WTC11 (cell line): ENCODE data around the gene AQP12A. TPM values are rescaled to one million over a fixed set of nuclear protein-coding genes. Genes with fewer than 3 reads are reported as not detected.

Experiments used
- ATAC-seq: fragments of 200-7000 bp; cut with Tn5 transposase; 2 replicates; pipeline ENCODE4 v1.10.0; 2021; ENCODE audit warnings: mild to moderate bottlenecking, moderate library complexity
- CTCF ChIA-PET: fragments of 300-600 bp; sonication (Branson Sonifier 250); formaldehyde crosslinking; loops from one replicate; lab custom pipeline; 2021; ENCODE audit warnings: antibody characterized with exemption; lab: Charles Lee
- POLR2A ChIA-PET: fragments of 350-600 bp; sonication (Branson Sonifier 250); formaldehyde crosslinking; loops from one replicate; lab custom pipeline; 2021; ENCODE audit warnings: antibody characterized with exemption; lab: Charles Lee
- DNase-seq: peaks from one replicate; pipeline ENCODE4 v3.0.0; 2021; ENCODE audit warnings: low spot score
- H3K27ac Mint-ChIP-seq: 2 replicates; pipeline ENCODE4 v1.8.0; 2021; ENCODE audit warnings: mixed read lengths
- H3K27me3 Mint-ChIP-seq: 2 replicates; pipeline ENCODE4 v1.8.0; 2021; ENCODE audit warnings: low read depth, mild to moderate bottlenecking, moderate library complexity, mixed read lengths
- H3K36me3 Mint-ChIP-seq: 2 replicates; pipeline ENCODE4 v1.8.0; 2021; ENCODE audit warnings: mixed read lengths
- H3K4me1 Mint-ChIP-seq: 2 replicates; pipeline ENCODE4 v1.8.0; 2022; ENCODE audit warnings: mixed read lengths
- H3K4me3 Mint-ChIP-seq: 2 replicates; pipeline ENCODE4 v1.8.0; 2021; ENCODE audit warnings: mild to moderate bottlenecking, moderate library complexity, mixed read lengths
- H3K9me3 Mint-ChIP-seq: 2 replicates; pipeline ENCODE4 v1.8.0; 2021; ENCODE audit warnings: mixed read lengths
- AFF4 ChIP-seq: sonication (generic); formaldehyde crosslinking; IDR thresholded peaks from 2 replicates; pipeline ENCODE4 v1.8.1; 2023; ENCODE audit warnings: mild to moderate bottlenecking, missing genetic modification reagents, borderline replicate concordance
- ATF1 ChIP-seq: sonication (generic); formaldehyde crosslinking; IDR thresholded peaks from 2 replicates; pipeline ENCODE4 v1.8.1; 2023; ENCODE audit warnings: mild to moderate bottlenecking, moderate library complexity, missing genetic modification reagents
- E2F5 ChIP-seq: sonication (generic); formaldehyde crosslinking; IDR thresholded peaks from 2 replicates; pipeline ENCODE4 v1.8.1; 2022; ENCODE audit warnings: mild to moderate bottlenecking, moderate library complexity, missing genetic modification reagents
- ELF4 ChIP-seq: sonication (generic); formaldehyde crosslinking; IDR thresholded peaks from 2 replicates; pipeline ENCODE4 v1.8.1; 2022; ENCODE audit warnings: low read depth, mild to moderate bottlenecking, moderate library complexity, missing genetic modification reagents
- ESRRA ChIP-seq: sonication (generic); formaldehyde crosslinking; IDR thresholded peaks from 2 replicates; pipeline ENCODE4 v1.8.1; 2022; ENCODE audit warnings: mild to moderate bottlenecking, missing genetic modification reagents, borderline replicate concordance
- FOXP1 ChIP-seq: sonication (generic); formaldehyde crosslinking; IDR thresholded peaks from 2 replicates; pipeline ENCODE4 v1.8.0; 2022; ENCODE audit warnings: missing genetic modification reagents, mild to moderate bottlenecking, moderate library complexity, borderline replicate concordance
- KAT7 ChIP-seq: sonication (generic); formaldehyde crosslinking; IDR thresholded peaks from 2 replicates; pipeline ENCODE4 v1.8.1; 2023; ENCODE audit warnings: missing genetic modification reagents, mild to moderate bottlenecking, borderline replicate concordance
- MYBL2 ChIP-seq: sonication (generic); formaldehyde crosslinking; IDR thresholded peaks from 2 replicates; pipeline ENCODE4 v1.8.1; 2023; ENCODE audit warnings: mild to moderate bottlenecking, moderate library complexity, missing genetic modification reagents
- NFE2L1 ChIP-seq: sonication (generic); formaldehyde crosslinking; IDR thresholded peaks from 2 replicates; pipeline ENCODE4 v1.8.1; 2023; ENCODE audit warnings: missing genetic modification reagents
- OVOL2 ChIP-seq: fragments of 250-450 bp; sonication (Bioruptor Pico); IDR thresholded peaks from 2 replicates; pipeline ENCODE4 v1.9.0; 2021; ENCODE audit warnings: mild to moderate bottlenecking, borderline replicate concordance
- RELA ChIP-seq: sonication (generic); formaldehyde crosslinking; IDR thresholded peaks from 2 replicates; pipeline ENCODE4 v1.8.1; 2022; ENCODE audit warnings: missing genetic modification reagents, mild to moderate bottlenecking, borderline replicate concordance
- RORB ChIP-seq: fragments of 250-450 bp; sonication (Bioruptor Pico); IDR thresholded peaks from 2 replicates; pipeline ENCODE4 v1.9.0; 2021; ENCODE audit warnings: mild to moderate bottlenecking
- SOX15 ChIP-seq: fragments of 250-450 bp; sonication (Bioruptor Pico); IDR thresholded peaks from 2 replicates; pipeline ENCODE4 v1.9.0; 2021; ENCODE audit warnings: mild to moderate bottlenecking
- SP1 ChIP-seq: sonication (generic); formaldehyde crosslinking; conservative IDR thresholded peaks from 2 replicates; pipeline ENCODE4 v1.8.1; 2022; ENCODE audit warnings: missing genetic modification reagents
- TEAD4 ChIP-seq: sonication (generic); formaldehyde crosslinking; IDR thresholded peaks from 2 replicates; pipeline ENCODE4 v1.8.0; 2022; ENCODE audit warnings: mild to moderate bottlenecking, missing genetic modification reagents
- USF2 ChIP-seq: sonication (generic); formaldehyde crosslinking; IDR thresholded peaks from 2 replicates; pipeline ENCODE4 v1.8.1; 2023; ENCODE audit warnings: mild to moderate bottlenecking, missing genetic modification reagents, moderate library complexity
- ZMAT4 ChIP-seq: fragments of 250-450 bp; sonication (Bioruptor Pico); IDR thresholded peaks from 2 replicates; pipeline ENCODE4 v1.9.0; 2021; ENCODE audit warnings: mild to moderate bottlenecking
- ZNF121 ChIP-seq: sonication (generic); formaldehyde crosslinking; IDR thresholded peaks from 2 replicates; pipeline ENCODE4 v1.8.0; 2023; ENCODE audit warnings: missing genetic modification reagents
- ZNF138 ChIP-seq: sonication (generic); formaldehyde crosslinking; conservative IDR thresholded peaks from 2 replicates; pipeline ENCODE4 v1.8.1; 2022; ENCODE audit warnings: mild to moderate bottlenecking, moderate library complexity, missing genetic modification reagents
- ZNF425 ChIP-seq: fragments of 250-450 bp; sonication (Bioruptor Pico); conservative IDR thresholded peaks from 2 replicates; pipeline ENCODE4 v1.9.0; 2021; ENCODE audit warnings: mild to moderate bottlenecking
- ZSCAN18 ChIP-seq: fragments of 250-450 bp; sonication (Bioruptor Pico); IDR thresholded peaks from 2 replicates; pipeline ENCODE4 v2.1.2; 2022; ENCODE audit warnings: mild to moderate bottlenecking, moderate library complexity
- total RNA-seq: library from RNA; stranded (reverse); gene quantifications from 3 replicates; pipeline ENCODE4 v1.2.3, GENCODE V29; 2021

AQP12A gene
- total RNA-seq, 1 experiment from 2014 or later = not detected

- DNase-seq = no peak
- H3K27ac Mint-ChIP-seq = no peak overlapping the region
- H3K4me1 Mint-ChIP-seq = no peaks in the 10 kb centered on the region
- peaks cover 3% of the 10 kb centered on the region for H3K27me3 Mint-ChIP-seq
- H3K36me3 Mint-ChIP-seq = no peaks in the 10 kb centered on the region
- TF ChIP-seq ZSCAN18 (CRISPR knock-in tag) (no peak), E2F5 (CRISPR knock-in tag) (no peak), ZNF425 (CRISPR knock-in tag) (no peak), SP1 (CRISPR knock-in tag) (no peak)
- ATAC-seq = no peak
- H3K9me3 Mint-ChIP-seq = no peaks in the 10 kb centered on the region
- H3K4me3 Mint-ChIP-seq = no peak overlapping the region
- CTCF ChIA-PET = no interaction called here
- POLR2A ChIA-PET = no interaction called here
Measured at GRCh38 chr2:240643093-240643810, 48.4 kb upstream of the AQP12A start.

- ChIA-PET POLR2A (no interaction called here), CTCF (no interaction called here)
- peaks cover 6% of the 10 kb centered on the region for H3K27me3 Mint-ChIP-seq
- no peak overlapping the region for H3K4me3 Mint-ChIP-seq
- H3K9me3 Mint-ChIP-seq = no peaks in the 10 kb centered on the region
- TF ChIP-seq ELF4 (no peak), SOX15 (no peak), ZMAT4 (CRISPR knock-in tag) (no peak), KAT7 (CRISPR knock-in tag) (no peak), ZNF138 (CRISPR knock-in tag) (no peak), TEAD4 (CRISPR knock-in tag) (no peak), ZNF121 (CRISPR knock-in tag) (no peak), ATF1 (CRISPR knock-in tag) (no peak), USF2 (CRISPR knock-in tag) (no peak), NFE2L1 (no peak), RELA (CRISPR knock-in tag) (no peak), FOXP1 (CRISPR knock-in tag) (no peak), RORB (CRISPR knock-in tag) (no peak), ZNF425 (CRISPR knock-in tag) (no peak), MYBL2 (CRISPR knock-in tag) (no peak), ESRRA (CRISPR knock-in tag) (no peak), OVOL2 (CRISPR knock-in tag) (no peak), AFF4 (CRISPR knock-in tag) (no peak)
- H3K36me3 Mint-ChIP-seq = no peaks in the 10 kb centered on the region
- ATAC-seq (no peak), DNase-seq (no peak)
- H3K4me1 Mint-ChIP-seq = no peaks in the 10 kb centered on the region; the same call in 1 of the 2 replicates
- no peak overlapping the region for H3K27ac Mint-ChIP-seq
Measured at GRCh38 chr2:240643811-240644150, 47.9 kb upstream of the AQP12A start.
